H1 (cell line): ENCODE data around the gene AP1G2. TPM values are rescaled to one million over a fixed set of nuclear protein-coding genes. Genes with fewer than 3 reads are reported as not detected.
A peak's percentile ranks its signal among the peaks of the same experiment; 100 is the strongest.

Experiments
- CTCF ChIA-PET: fragments of 300-600 bp; sonication (Branson Sonifier 250); formaldehyde crosslinking; loops from one replicate; lab custom pipeline; 2021; ENCODE audit not compliant: partially characterized antibody; lab: Charles Lee
- POLR2A ChIA-PET: fragments of 300-600 bp; sonication (Branson Sonifier 250); formaldehyde crosslinking; loops from one replicate; lab custom pipeline; 2021; ENCODE audit warnings: inconsistent platforms; ENCODE audit not compliant: partially characterized antibody; lab: Charles Lee
- DNase-seq, 2 experiments: peaks; one replicate each; pipeline versions ENCODE4 v3.0.0 to v3.0.0-alpha.2; 2010 to 2022; ENCODE audit warnings: low spot score in 2 of 2, low read depth in 1 of 2, mixed read lengths in 1 of 2
- FAIRE-seq: peaks from 2 replicates; lab custom pipeline; 2011; peaks lifted over from hg19 to GRCh38; lab: Jason Lieb, UNC
- H2AFZ ChIP-seq: 2 replicates; pipeline ENCODE4 v1.8.1; 2012; ENCODE audit warnings: low read length, inconsistent platforms
- H2AK5ac ChIP-seq: 2 replicates; pipeline ENCODE4 v1.6.1; 2013; ENCODE audit warnings: low read depth, low read length
- H2BK120ac ChIP-seq: replicated peaks from 2 replicates; pipeline ENCODE3; 2013; ENCODE audit warnings: low read depth, low read length, inconsistent platforms
- H2BK12ac ChIP-seq: 2 replicates; pipeline ENCODE4 v1.6.1; 2013; ENCODE audit warnings: low read depth, low read length
- H2BK15ac ChIP-seq: 2 replicates; pipeline ENCODE4 v1.6.1; 2013; ENCODE audit warnings: low read length
- H2BK20ac ChIP-seq: 2 replicates; pipeline ENCODE4 v1.6.1; 2013; ENCODE audit warnings: low read length
- H2BK5ac ChIP-seq: 2 replicates; pipeline ENCODE4 v1.6.1; 2013; ENCODE audit warnings: low read depth, low read length
- H3K14ac ChIP-seq: 2 replicates; pipeline ENCODE4 v1.6.1; 2013; ENCODE audit warnings: inconsistent platforms; ENCODE audit not compliant: insufficient read length
- H3K18ac ChIP-seq: 2 replicates; pipeline ENCODE4 v1.6.1; 2013; ENCODE audit warnings: low read length; ENCODE audit errors: extremely low read depth
- H3K23ac ChIP-seq: 2 replicates; pipeline ENCODE4 v1.6.1; 2013; ENCODE audit warnings: inconsistent platforms; ENCODE audit not compliant: insufficient read length
- H3K23me2 ChIP-seq: 2 replicates; pipeline ENCODE4 v1.6.1; 2013; ENCODE audit warnings: low read depth, low read length
- H3K27ac ChIP-seq: 2 replicates; pipeline ENCODE4 v1.6.1; 2011; ENCODE audit warnings: low read depth, low read length, inconsistent platforms
- H3K27me3 ChIP-seq, 4 experiments: replicated peaks in 1 of 4; 1 replicate in 1 of 4; 2 replicates in 3 of 4; pipeline versions ENCODE4 v1.6.1 to v1.8.1; 2011 to 2013; ENCODE audit warnings: low read length in 3 of 4, mild to moderate bottlenecking in 3 of 4, inconsistent platforms in 2 of 4, mixed read lengths in 2 of 4, moderate library complexity in 1 of 4; ENCODE audit not compliant: control insufficient read depth in 3 of 4, insufficient read depth in 3 of 4; ENCODE audit errors: extremely low read depth in 1 of 4
- H3K36me3 ChIP-seq, 4 experiments: 2 replicates each; pipeline versions ENCODE4 v1.6.1 to v1.8.1; 2011 to 2013; ENCODE audit warnings: mild to moderate bottlenecking in 4 of 4, low read length in 3 of 4, moderate library complexity in 2 of 4, control low read depth in 1 of 4, inconsistent platforms in 1 of 4; ENCODE audit not compliant: insufficient read depth in 4 of 4, control insufficient read depth in 2 of 4
- H3K4ac ChIP-seq: replicated peaks from 2 replicates; pipeline ENCODE3; 2013; ENCODE audit warnings: low read length, low read depth, mixed read lengths, inconsistent platforms; ENCODE audit not compliant: insufficient read length
- H3K4me1 ChIP-seq, 4 experiments: replicated peaks in 1 of 4; 1 replicate in 1 of 4; 2 replicates in 3 of 4; pipeline versions ENCODE4 v1.6.1 to v1.8.1; 2011 to 2013; ENCODE audit warnings: low read length in 3 of 4, inconsistent platforms in 2 of 4, mixed read lengths in 1 of 4; ENCODE audit not compliant: insufficient read depth in 4 of 4, control insufficient read depth in 3 of 4
- H3K4me2 ChIP-seq, 2 experiments: 2 replicates each; pipeline versions ENCODE4 v1.6.1 to v1.8.1; 2011 to 2013; ENCODE audit warnings: low read depth in 2 of 2, low read length in 2 of 2, control low read depth in 1 of 2, inconsistent platforms in 1 of 2, mild to moderate bottlenecking in 1 of 2; ENCODE audit not compliant: insufficient read depth in 1 of 2
- H3K4me3 ChIP-seq, 4 experiments: fragments of 200-600, 300-600 bp in 1 of 4; sonication (generic), shearing (Covaris generic), sonication (Bioruptor Twin) in 1 of 4; 2 replicates each; pipeline versions ENCODE4 v1.5.1 to v1.8.1; 2011 to 2016; ENCODE audit warnings: low read length in 4 of 4, low read depth in 3 of 4, control low read depth in 2 of 4, inconsistent platforms in 2 of 4, mild to moderate bottlenecking in 2 of 4, mixed read lengths in 1 of 4, moderate library complexity in 1 of 4; ENCODE audit not compliant: insufficient read depth in 2 of 4; ENCODE audit errors: extremely low read depth in 1 of 4
- H3K56ac ChIP-seq: replicated peaks from 2 replicates; pipeline ENCODE3; 2013; ENCODE audit warnings: low read depth, mild to moderate bottlenecking, mixed read lengths, low read length, inconsistent platforms; ENCODE audit not compliant: insufficient read length
- H3K79me1 ChIP-seq: 2 replicates; pipeline ENCODE4 v1.6.1; 2013; ENCODE audit warnings: low read depth, low read length, control low read depth
- H3K79me2 ChIP-seq, 2 experiments: 2 replicates each; pipeline versions ENCODE4 v1.6.1 to v1.8.1; 2012 to 2013; ENCODE audit warnings: low read length in 2 of 2, mild to moderate bottlenecking in 2 of 2, inconsistent platforms in 1 of 2; ENCODE audit not compliant: insufficient read depth in 2 of 2, control insufficient read depth in 1 of 2
- H3K9ac ChIP-seq, 4 experiments: replicated peaks in 1 of 4; 1 replicate in 1 of 4; 2 replicates in 3 of 4; pipeline versions ENCODE4 v1.6.1 to v1.8.1; 2011 to 2013; ENCODE audit warnings: low read depth in 3 of 4, low read length in 3 of 4, control low read depth in 2 of 4, mild to moderate bottlenecking in 2 of 4, moderate library complexity in 2 of 4, inconsistent platforms in 1 of 4; ENCODE audit errors: extremely low read depth in 1 of 4
- H3K9me3 ChIP-seq, 2 experiments: 2 replicates each; pipeline versions ENCODE4 v1.6.1 to v1.8.1; 2012 to 2013; ENCODE audit warnings: mild to moderate bottlenecking in 2 of 2, moderate library complexity in 2 of 2, control low read depth in 1 of 2, inconsistent platforms in 1 of 2, low read depth in 1 of 2, low read length in 1 of 2, mixed read lengths in 1 of 2; ENCODE audit not compliant: insufficient read depth in 2 of 2
- H4K20me1 ChIP-seq, 2 experiments: replicated peaks in 1 of 2; 2 replicates each; pipeline versions ENCODE3 to v1.8.1; 2011 to 2013; ENCODE audit warnings: inconsistent platforms in 2 of 2, low read length in 2 of 2, mild to moderate bottlenecking in 1 of 2; ENCODE audit not compliant: insufficient read depth in 2 of 2, control insufficient read depth in 1 of 2
- H4K5ac ChIP-seq: 2 replicates; pipeline ENCODE4 v1.6.1; 2013; ENCODE audit warnings: low read length, low read depth, mixed read lengths, inconsistent platforms; ENCODE audit not compliant: insufficient read length
- H4K8ac ChIP-seq: 2 replicates; pipeline ENCODE4 v1.8.0; 2013; ENCODE audit warnings: mild to moderate bottlenecking, moderate library complexity, low read length, inconsistent platforms; ENCODE audit not compliant: insufficient read depth; ENCODE audit errors: extremely low read depth
- H4K91ac ChIP-seq: replicated peaks from 2 replicates; pipeline ENCODE3; 2013; ENCODE audit warnings: low read length, mixed read lengths, inconsistent platforms; ENCODE audit not compliant: insufficient read length
- CBX5 ChIP-seq: fragments of 300-800, 300-1000 bp; sonication (generic); IDR thresholded peaks from 2 replicates; pipeline ENCODE4 v1.7.1; 2016; ENCODE audit warnings: antibody characterized with exemption, low read length, low read depth
- CHD1 ChIP-seq: IDR thresholded peaks from 2 replicates; pipeline ENCODE4 v1.6.1; 2012; ENCODE audit warnings: low read depth, low read length, improper control_type of control experiment
- GABPA ChIP-seq: IDR thresholded peaks from 2 replicates; pipeline ENCODE4 v1.6.1; 2011; ENCODE audit warnings: mild to moderate bottlenecking, low read length, moderate library complexity, borderline replicate concordance; ENCODE audit not compliant: insufficient read depth
- HDAC2 ChIP-seq, 2 experiments: fragments of 300-600 bp in 1 of 2; sonication (generic) in 1 of 2; IDR thresholded peaks; 2 replicates each; pipeline ENCODE4 v1.6.1; 2011 to 2012; ENCODE audit warnings: low read depth in 2 of 2, low read length in 2 of 2, mild to moderate bottlenecking in 2 of 2, moderate library complexity in 2 of 2, borderline replicate concordance in 1 of 2, inconsistent platforms in 1 of 2
- JUN ChIP-seq: IDR thresholded peaks from 2 replicates; pipeline ENCODE4 v1.6.1; 2011; ENCODE audit warnings: low read depth, mild to moderate bottlenecking, improper control_type of control experiment, low read length
- NANOG ChIP-seq: IDR thresholded peaks from 2 replicates; pipeline ENCODE4 v1.6.1; 2011; ENCODE audit warnings: low read length, low read depth, mild to moderate bottlenecking, inconsistent platforms; ENCODE audit not compliant: insufficient read depth, poor library complexity, severe bottlenecking
- SAP30 ChIP-seq: fragments of 300-600 bp; sonication (generic); IDR thresholded peaks from 2 replicates; pipeline ENCODE4 v1.7.1; 2012; ENCODE audit warnings: low read length, moderate library complexity, mild to moderate bottlenecking, inconsistent platforms; ENCODE audit not compliant: insufficient read depth, insufficient replicate concordance
- SIRT6 ChIP-seq: IDR thresholded peaks from one replicate; pipeline ENCODE4 v1.7.1; 2012; ENCODE audit warnings: low read length, inconsistent platforms
- TAF1 ChIP-seq: IDR thresholded peaks from 2 replicates; pipeline ENCODE4 v1.6.1; 2011; ENCODE audit warnings: mild to moderate bottlenecking, low read depth, low read length
- TBP ChIP-seq: IDR thresholded peaks from 2 replicates; pipeline ENCODE4 v1.6.1; 2011; ENCODE audit warnings: low read depth, low read length, improper control_type of control experiment
- TEAD4 ChIP-seq: IDR thresholded peaks from 2 replicates; pipeline ENCODE4 v1.6.1; 2012; ENCODE audit warnings: low read depth, low read length, inconsistent platforms, mixed read lengths
- WGBS, 2 experiments: shearing (Covaris generic) in 1 of 2; methylation state at CpG; one replicate each; pipeline versions ENCODE4 v1.1.6 to v1.1.7; 2013 to 2015; ENCODE audit warnings: low lambda C conversion rate in 2 of 2, mixed read lengths in 2 of 2, inconsistent platforms in 1 of 2, low coverage in 1 of 2, missing lambda C conversion rate in 1 of 2; ENCODE audit not compliant: insufficient replicate concordance in 2 of 2, insufficient coverage in 1 of 2, insufficient read length in 1 of 2; ENCODE audit errors: extremely low coverage in 1 of 2, missing lambda C conversion rate in 1 of 2; 5-methylcytosine and 5-hydroxymethylcytosine counted together
- polyA plus RNA-seq, 7 experiments: library from polyadenylated mRNA; depleted of rRNA in 3 of 7; stranded (reverse) in 5 of 7; unstranded in 2 of 7; fragments of >200 nt in 5 of 7; fragments of 200-250 nt in 2 of 7; gene quantifications; 1 replicate in 5 of 7; 2 replicates in 1 of 7; 4 replicates in 1 of 7; pipeline versions ENCODE4 v1.2.1 to v1.2.3, GENCODE V29; 2011 to 2013; ENCODE audit warnings: missing spikeins in 2 of 7, mixed read lengths in 2 of 7
- total RNA-seq: library from RNA; stranded (reverse); fragmentation: NEBNext Ultra II Directional; extraction: Animal tissue kit (Norgen Biotek cat#: 25700); gene quantifications from 2 replicates; pipeline ENCODE4 v1.2.1, GENCODE V29; 2021

Gene AP1G2
- total and polyA plus RNA-seq, 2 of the 8 experiments (the other 6 are each of a cell fraction or from before 2014, with no cell fraction given) = 70.9 to 134 TPM

DNA sequence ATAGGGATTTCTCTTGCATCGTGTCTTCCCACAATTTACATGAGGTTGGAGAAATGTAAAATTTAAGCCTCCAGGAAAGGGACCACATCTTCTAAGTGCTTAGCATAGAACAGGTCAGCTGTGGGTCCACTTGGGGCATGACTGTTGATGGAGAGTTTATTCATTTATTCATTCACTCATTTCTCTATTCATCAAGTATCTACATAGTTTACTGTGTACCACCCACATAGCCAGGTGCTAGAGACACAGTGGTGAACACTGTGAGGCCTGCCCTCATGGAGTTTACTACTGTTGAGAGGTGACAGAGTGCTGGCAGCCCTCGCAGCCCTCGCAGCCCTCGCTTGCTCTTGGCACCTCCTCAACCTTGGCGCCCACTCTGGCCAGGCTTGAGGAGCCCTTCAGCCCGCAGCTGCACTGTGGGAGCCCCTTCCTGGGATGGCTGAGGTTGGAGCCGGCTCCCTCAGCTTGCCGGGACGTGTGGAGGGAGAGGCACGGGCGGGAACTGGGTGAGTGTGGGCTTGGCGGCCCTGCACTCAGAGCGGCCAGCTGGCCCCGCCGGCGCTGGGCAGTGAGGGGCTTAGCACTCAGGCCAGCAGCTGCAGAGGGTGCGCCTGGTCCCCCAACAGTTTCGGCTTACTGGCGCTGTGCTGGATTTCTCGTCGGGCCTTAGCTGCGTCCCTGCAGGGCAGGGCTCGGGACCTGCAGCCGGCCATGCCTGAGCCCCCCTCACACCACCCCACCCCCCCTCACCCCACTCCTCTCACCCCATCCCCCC is 12.7 kb upstream of the AP1G2 start:
- Histone ChIP-seq H4K91ac (no peak overlapping the region), H2AFZ (no peak overlapping the region; the same call in 1 of the 2 replicates), H3K23ac (no peak overlapping the region), H3K4me3 (no peak overlapping the region), H3K23me2 (peaks cover 18% of the 10 kb centered on the region; the same call in 1 of the 2 replicates), H3K36me3 (peaks cover 0 to 4% (median 0%) of the 10 kb centered on the region in 4 experiments; a peak in 1 of 8 replicates), H2BK5ac (no peak overlapping the region), H3K79me2 (no peaks in the 10 kb centered on the region), H2BK120ac (no peak overlapping the region), H3K79me1 (no peaks in the 10 kb centered on the region), H3K14ac (no peak overlapping the region), H3K4me2 (peak overlapping the region in 1 of 2 experiments; percentile 1; a peak in 1 of 4 replicates), H3K27ac (no peak overlapping the region), H3K4ac (no peak overlapping the region), H4K8ac (peak overlapping the region; percentile 4; the same call in 1 of the 2 replicates), H2BK15ac (peak overlapping the region; percentile 77; the same call in 1 of the 2 replicates), H3K9ac (no peak overlapping the region), H4K20me1 (peaks cover 2% of the 10 kb centered on the region in 2 experiments), H2BK20ac (no peak overlapping the region), H3K27me3 (peaks cover 14 to 25% (median 20%) of the 10 kb centered on the region in 4 experiments; a peak in 6 of 7 replicates), H2BK12ac (peak overlapping the region; percentile 80; the same call in 1 of the 2 replicates), H4K5ac (no peak overlapping the region), H2AK5ac (no peak overlapping the region), H3K9me3 (no peaks in the 10 kb centered on the region; a peak in 1 of 4 replicates), H3K56ac (no peak overlapping the region), H3K4me1 (peaks cover 5 to 13% (median 9%) of the 10 kb centered on the region in 4 experiments; a peak in 6 of 7 replicates), H3K18ac (no peak overlapping the region; the same call in none of the 2 replicates)
- FAIRE-seq (no peak), DNase-seq (no peak)
- WGBS, 2 experiments = 92% methylated on average over 15 of the region's 24 CpGs; no CpG with 5 or more reads in 1 of the 2 experiments
- ChIA-PET CTCF (interaction anchor here (1.1 to 2.4 kb wide), 10 partner anchors 9 to 500 kb away, joined by 3 to 7 read pairs (median 4); no protein-coding TSS in a partner anchor), POLR2A (interaction anchor here (0.6 to 3.8 kb wide), 5 partner anchors 12 to 114 kb away, joined by 3 to 14 read pairs (median 6); partner anchors contain the start of gene AP1G2)
- TF ChIP-seq HDAC2 (IDR thresholded peaks at IDR 0.05; ENCODE audit: borderline replicate concordance in 1 of 2, low read depth in 2 of 2, low read length in 2 of 2) (no peak), TBP (no peak), SAP30 (no peak), CBX5 (no peak), JUN (no peak), TAF1 (no peak), GABPA (no peak), SIRT6 (no peak), TEAD4 (no peak), NANOG (no peak), CHD1 (no peak)
